K562 (cell line): Measurements from ENCODE around the gene ACP4. TPM values are rescaled to one million over a fixed set of nuclear protein-coding genes. Genes with fewer than 3 reads are reported as not detected.

ENCODE experiments used
- ATAC-seq: fragments of 200-7000 bp; cut with Tn5 transposase; 3 replicates; pipeline ENCODE4 v1.9.1; 2020; ENCODE audit warnings: moderate library complexity
- BruUV-seq: library from RNA; stranded (reverse); fragments of 400-500 nt; replicated peaks from 2 replicates; lab custom pipeline; 2021; lab: Mats Ljungman, UMichigan
- CTCF ChIA-PET: fragments of 300-600 bp; formaldehyde crosslinking; extraction: SDS; loops from one replicate; lab custom pipeline; 2021; ENCODE audit warnings: low intra/inter-chr PET ratio; lab: Yijun Ruan, JAX
- POLR2A ChIA-PET: fragments of 300-600, 350-650 bp; sonication (Branson Sonifier 250); formaldehyde crosslinking; extraction: SDS; loops from one replicate; lab custom pipeline; 2021; ENCODE audit warnings: antibody characterized with exemption, inconsistent platforms; lab: Yijun Ruan, JAX
- DNase-seq, 4 experiments: peaks; one replicate each; pipeline versions ENCODE4 v3.0.0 to v3.0.0-alpha.2; 2011 to 2018; ENCODE audit warnings: low spot score in 3 of 4, mixed read lengths in 3 of 4; ENCODE audit errors: extremely low read depth in 1 of 4
- FAIRE-seq: peaks from 2 replicates; lab custom pipeline; 2011; peaks lifted over from hg19 to GRCh38; lab: Jason Lieb, UNC
- H2AFZ ChIP-seq: 2 replicates; pipeline ENCODE4 v1.6.0; 2011; ENCODE audit warnings: low read depth, low read length, control low read depth, inconsistent platforms
- H3K27ac ChIP-seq: fragments of 200-600 bp; 3 replicates; pipeline ENCODE4 v1.8.0; 2011; ENCODE audit warnings: low read depth, mild to moderate bottlenecking, control low read depth, inconsistent platforms, low read length, moderate library complexity, mixed read lengths; ENCODE audit errors: extremely low read depth
- H3K27me3 ChIP-seq, 2 experiments: fragments of 300-600 bp in 1 of 2; 2 replicates in 1 of 2; 3 replicates in 1 of 2; pipeline versions ENCODE4 v1.6.0 to v1.8.0; 2011; ENCODE audit warnings: inconsistent platforms in 2 of 2, low read length in 2 of 2, mild to moderate bottlenecking in 1 of 2, mixed read lengths in 1 of 2, moderate library complexity in 1 of 2; ENCODE audit not compliant: control insufficient read depth in 2 of 2, insufficient read depth in 2 of 2
- H3K36me3 ChIP-seq: fragments of 300-600 bp; 3 replicates; pipeline ENCODE4 v1.8.0; 2011; ENCODE audit warnings: mild to moderate bottlenecking, low read length, inconsistent platforms; ENCODE audit not compliant: control insufficient read depth, insufficient read depth
- H3K4me1 ChIP-seq, 2 experiments: fragments of 200-600 bp in 1 of 2; replicated peaks in 1 of 2; 2 replicates in 1 of 2; 3 replicates in 1 of 2; pipeline versions ENCODE4 v1.5.1 to v1.8.0; 2011; ENCODE audit warnings: inconsistent platforms in 2 of 2, low read length in 2 of 2, mild to moderate bottlenecking in 1 of 2, mixed read lengths in 1 of 2, moderate library complexity in 1 of 2; ENCODE audit not compliant: control insufficient read depth in 2 of 2, insufficient read depth in 2 of 2
- H3K4me2 ChIP-seq: 2 replicates; pipeline ENCODE4 v1.6.1; 2011; ENCODE audit warnings: low read length, control low read depth, inconsistent platforms, mixed read lengths; ENCODE audit not compliant: insufficient read depth
- H3K4me3 ChIP-seq: fragments of 200-600 bp; sonication (generic), shearing (Covaris generic); 2 replicates; pipeline ENCODE4 v1.5.1; 2016; ENCODE audit warnings: control low read depth, inconsistent platforms
- H3K79me2 ChIP-seq: fragments of 200-600 bp; 3 replicates; pipeline ENCODE4 v1.8.0; 2011; ENCODE audit warnings: low read length, inconsistent platforms; ENCODE audit not compliant: control insufficient read depth, insufficient read depth
- H3K9ac ChIP-seq, 2 experiments: 2 replicates each; pipeline versions ENCODE4 v1.6.0 to v1.6.1; 2011; ENCODE audit warnings: low read depth in 2 of 2, low read length in 2 of 2, control low read depth in 1 of 2, inconsistent platforms in 1 of 2, mild to moderate bottlenecking in 1 of 2, mixed read lengths in 1 of 2; ENCODE audit not compliant: insufficient read depth in 1 of 2
- H3K9me1 ChIP-seq: one replicate; pipeline ENCODE4 v1.6.0; 2011; ENCODE audit warnings: inconsistent platforms, mild to moderate bottlenecking, low read length, moderate library complexity; ENCODE audit not compliant: control insufficient read depth, insufficient read depth
- H3K9me3 ChIP-seq: replicated peaks from 2 replicates; pipeline ENCODE4 v1.5.1; 2011; ENCODE audit warnings: low read depth, low read length, inconsistent platforms; ENCODE audit not compliant: control insufficient read depth, insufficient read depth
- H4K20me1 ChIP-seq: replicated peaks from 2 replicates; pipeline ENCODE4 v1.6.1; 2011; ENCODE audit warnings: low read length, inconsistent platforms, mixed read lengths; ENCODE audit not compliant: control insufficient read depth, insufficient read depth
- DPF2 ChIP-seq: fragments of 450-650 bp; IDR thresholded peaks from 2 replicates; pipeline ENCODE4 v1.6.1; 2016
- ETV1 ChIP-seq: fragments of 450-650 bp; conservative IDR thresholded peaks from 2 replicates; pipeline ENCODE4 v1.6.1; 2016; ENCODE audit warnings: missing genetic modification characterization, control low read depth, low read depth, missing compliant biosample characterization
- EWSR1 ChIP-seq: fragments of 450-650 bp; IDR thresholded peaks from 2 replicates; pipeline ENCODE4 v1.6.1; 2018; ENCODE audit warnings: borderline replicate concordance, mild to moderate bottlenecking, low read depth, moderate library complexity; ENCODE audit not compliant: partially characterized antibody
- NFIC ChIP-seq: fragments of 450-650 bp; IDR thresholded peaks from 2 replicates; pipeline ENCODE4 v1.6.1; 2017; ENCODE audit warnings: mild to moderate bottlenecking, inconsistent platforms
- POLR2AphosphoS5 ChIP-seq: IDR thresholded peaks from 2 replicates; pipeline ENCODE4 v1.6.1; 2011; ENCODE audit warnings: mild to moderate bottlenecking, low read depth, low read length, moderate library complexity; ENCODE audit not compliant: control insufficient read depth, insufficient read depth
- RNF2 ChIP-seq: sonication (generic); IDR thresholded peaks from 2 replicates; pipeline ENCODE4 v1.6.1; 2016
- SAFB ChIP-seq: fragments of 200-400 bp; formaldehyde crosslinking; IDR thresholded peaks from 2 replicates; pipeline ENCODE4 v1.6.1; 2017; ENCODE audit warnings: low read depth, low read length, borderline replicate concordance
- SRF ChIP-seq, 2 experiments: fragments of 250-450, 450-650 bp in 1 of 2; sonication (Bioruptor Pico) in 1 of 2; sonication (generic) in 1 of 2; formaldehyde crosslinking; IDR thresholded peaks; 2 replicates each; pipeline versions ENCODE4 v1.5.0 to v1.5.1; 2020 to 2022; ENCODE audit warnings: mild to moderate bottlenecking in 1 of 2, missing genetic modification reagents in 1 of 2
- STAT5A ChIP-seq: IDR thresholded peaks from 2 replicates; pipeline ENCODE4 v1.6.1; 2012; ENCODE audit warnings: low read length, inconsistent platforms, borderline replicate concordance
- ZNF23 ChIP-seq: fragments of 250-450 bp; sonication (Bioruptor Pico); IDR thresholded peaks from 2 replicates; pipeline ENCODE4 v1.4.0; 2020; ENCODE audit warnings: mild to moderate bottlenecking
- ZNF239 ChIP-seq: fragments of 250-450 bp; sonication (Bioruptor Pico); IDR thresholded peaks from 2 replicates; pipeline ENCODE4 v1.4.0; 2020; ENCODE audit warnings: mild to moderate bottlenecking
- WGBS: fragments of 100-300 bp; shearing (Covaris generic); methylation state at CpG from one replicate; pipeline ENCODE4 v1.1.6; 2016; ENCODE audit warnings: low coverage, mixed read lengths; ENCODE audit not compliant: insufficient coverage; ENCODE audit errors: missing lambda C conversion rate; 5-methylcytosine and 5-hydroxymethylcytosine counted together
- in situ Hi-C: fragments of 300-500 bp; cut with MboI; formaldehyde crosslinking; loops from 4 replicates; pipeline ENCODE4 v1.15.0; 2018; ENCODE audit warnings: inconsistent platforms, mixed read lengths
- intact Hi-C: fragments of 100-400 bp; cut with micrococcal nuclease; formaldehyde crosslinking; loops from 2 replicates; pipeline ENCODE4 v1.14.2; 2022
- polyA plus RNA-seq, 8 experiments: library from polyadenylated mRNA; depleted of rRNA in 4 of 8; stranded (reverse) in 5 of 8; unstranded in 3 of 8; fragments of >200 nt; fragmentation: Nextera tagmentation in 2 of 8; fragmentation: Illumina TruSeq in 1 of 8; extraction: Ambion mirVana in 2 of 8; extraction: Trizol in 1 of 8; gene quantifications; 2 replicates each; pipeline versions ENCODE4 v1.2.1 to v1.2.3, GENCODE V29; 2011 to 2014; ENCODE audit warnings: inconsistent platforms in 1 of 8, missing spikeins in 1 of 8
- total RNA-seq, 7 experiments: library from RNA; depleted of rRNA in 6 of 7; stranded (reverse); fragments of >200 nt in 6 of 7; fragmentation: Illumina TruSeq in 2 of 7; extraction: Trizol in 2 of 7; gene quantifications; 2 replicates each; pipeline versions ENCODE4 v1.2.1 to v1.2.3, GENCODE V29; 2011 to 2021; ENCODE audit warnings: low replicate concordance in 1 of 7
- TF ChIP-seq, protein P1 (sequence below): fragments of 450-650 bp; IDR thresholded peaks from 2 replicates; pipeline ENCODE4 v1.6.1; 2016; ENCODE audit warnings: mild to moderate bottlenecking
- TF ChIP-seq, protein P2 (sequence below): sonication (generic); formaldehyde crosslinking; IDR thresholded peaks from 2 replicates; pipeline ENCODE4 v1.8.0; 2022; ENCODE audit warnings: mild to moderate bottlenecking, missing genetic modification reagents

Gene ACP4
- total and polyA plus RNA-seq, 9 of the 15 experiments (the other 6 are each of a cell fraction or from before 2014, with no cell fraction given), result not detected

DNA sequence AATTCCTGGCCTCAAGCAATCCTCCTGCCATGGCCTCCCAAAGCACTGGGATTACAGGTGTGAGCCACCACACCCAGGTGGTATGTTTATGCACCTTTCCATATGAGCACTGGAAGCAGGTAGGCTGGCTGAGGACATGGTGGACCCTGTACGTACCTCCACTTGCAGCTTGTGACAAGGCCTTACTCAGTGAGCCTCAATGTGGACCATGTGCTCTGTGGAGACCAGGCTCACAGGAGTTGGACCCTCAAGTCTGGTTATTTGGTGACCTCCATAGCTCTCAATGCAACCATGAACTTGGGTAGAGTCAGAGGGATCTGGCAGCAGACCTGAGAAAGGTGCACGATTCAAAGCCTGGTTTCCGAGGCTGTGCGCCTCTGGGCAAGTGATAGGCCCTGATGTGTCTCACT is 5.5 kb downstream of the ACP4 start (continued):
- TF ChIP-seq STAT5A (0 out of 2 replicates have a peak, but pooled peaks have one; percentile 4), ZNF23 (CRISPR knock-in tag) (no peak), POLR2AphosphoS5 (0 out of 2 replicates have a peak, but pooled peaks have one; percentile 3)

DNA sequence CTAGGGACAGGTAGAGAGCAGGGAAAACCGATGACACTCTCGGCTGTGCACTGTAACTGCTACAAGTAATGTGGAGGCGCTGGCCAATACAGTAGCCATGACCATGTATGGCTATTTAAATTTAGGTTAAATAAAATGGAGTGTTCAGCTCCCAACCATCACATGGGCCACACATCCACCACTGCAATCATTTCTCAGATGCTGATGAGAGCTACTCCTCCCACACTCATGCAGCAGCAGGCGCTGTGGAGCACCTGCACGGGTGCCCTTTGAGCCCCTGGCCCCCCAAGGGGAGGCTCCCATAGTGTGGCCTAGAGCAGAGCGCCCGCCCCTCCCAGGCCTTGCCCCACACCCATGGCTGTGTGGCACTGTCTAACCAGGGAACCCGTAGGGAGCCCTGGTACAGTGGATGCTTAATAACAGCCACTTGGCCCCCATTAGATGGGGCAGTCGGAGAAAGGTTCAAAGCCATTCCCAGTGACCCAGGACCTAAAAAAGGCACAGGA is 6.0 kb downstream of the ACP4 start:
- WGBS, result 52% methylated on average over 8 of the region's 9 CpGs
- no peak overlapping the region for H3K4me3 ChIP-seq
- DNase-seq (peak in 3 of 4 experiments; percentile 41 to 61 (median 54)), ATAC-seq (peak; percentile 65), FAIRE-seq (peak; percentile 51)
- H3K9me1 ChIP-seq, result peaks cover 15% of the 10 kb centered on the region
- no peaks in the 10 kb centered on the region for H3K9me3 ChIP-seq
- no peak overlapping the region for H3K4me2 ChIP-seq
- H4K20me1 ChIP-seq, result peaks cover 46% of the 10 kb centered on the region
- peaks cover 9 to 67% of the 10 kb centered on the region in 2 experiments; a peak in 4 of 5 replicates for H3K4me1 ChIP-seq
- H3K79me2 ChIP-seq, result peaks cover 17% of the 10 kb centered on the region
- intact Hi-C loops (no loop called here), in situ Hi-C loops (no loop called here)
- H2AFZ ChIP-seq, result no peak overlapping the region
- POLR2A ChIA-PET, result interaction anchor here (0.6 to 3.7 kb wide), 25 partner anchors 8 to 467 kb away, joined by 3 to 58 read pairs (median 3); partner anchors contain the start of genes KCNC3 and KLK3
- H3K9ac ChIP-seq, result 0 out of 4 replicates have a peak overlapping the region, but pooled peaks of 1 of the 2 experiments have one; percentile 76
- BruUV-seq, result no TSS peak
- no peak overlapping the region for H3K27ac ChIP-seq
- no peaks in the 10 kb centered on the region for H3K27me3 ChIP-seq
- peaks cover 56% of the 10 kb centered on the region for H3K36me3 ChIP-seq
- CTCF ChIA-PET, result no interaction called here
- TF ChIP-seq SRF (CRISPR knock-in tag; IDR thresholded peaks at IDR 0.05) (peak in 1 of 2 experiments; percentile 61; a peak in 3 of 4 replicates), SAFB (no peak), NFIC (peak; percentile 3; the same call in 1 of the 2 replicates), ZNF239 (CRISPR knock-in tag) (no peak), EWSR1 (peak; percentile 43), ETV1 (no peak), RNF2 (no peak), DPF2 (no peak)
- TF ChIP-seq, protein P1, sequence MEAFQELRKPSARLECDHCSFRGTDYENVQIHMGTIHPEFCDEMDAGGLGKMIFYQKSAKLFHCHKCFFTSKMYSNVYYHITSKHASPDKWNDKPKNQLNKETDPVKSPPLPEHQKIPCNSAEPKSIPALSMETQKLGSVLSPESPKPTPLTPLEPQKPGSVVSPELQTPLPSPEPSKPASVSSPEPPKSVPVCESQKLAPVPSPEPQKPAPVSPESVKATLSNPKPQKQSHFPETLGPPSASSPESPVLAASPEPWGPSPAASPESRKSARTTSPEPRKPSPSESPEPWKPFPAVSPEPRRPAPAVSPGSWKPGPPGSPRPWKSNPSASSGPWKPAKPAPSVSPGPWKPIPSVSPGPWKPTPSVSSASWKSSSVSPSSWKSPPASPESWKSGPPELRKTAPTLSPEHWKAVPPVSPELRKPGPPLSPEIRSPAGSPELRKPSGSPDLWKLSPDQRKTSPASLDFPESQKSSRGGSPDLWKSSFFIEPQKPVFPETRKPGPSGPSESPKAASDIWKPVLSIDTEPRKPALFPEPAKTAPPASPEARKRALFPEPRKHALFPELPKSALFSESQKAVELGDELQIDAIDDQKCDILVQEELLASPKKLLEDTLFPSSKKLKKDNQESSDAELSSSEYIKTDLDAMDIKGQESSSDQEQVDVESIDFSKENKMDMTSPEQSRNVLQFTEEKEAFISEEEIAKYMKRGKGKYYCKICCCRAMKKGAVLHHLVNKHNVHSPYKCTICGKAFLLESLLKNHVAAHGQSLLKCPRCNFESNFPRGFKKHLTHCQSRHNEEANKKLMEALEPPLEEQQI, result no peak
- TF ChIP-seq, protein P2, sequence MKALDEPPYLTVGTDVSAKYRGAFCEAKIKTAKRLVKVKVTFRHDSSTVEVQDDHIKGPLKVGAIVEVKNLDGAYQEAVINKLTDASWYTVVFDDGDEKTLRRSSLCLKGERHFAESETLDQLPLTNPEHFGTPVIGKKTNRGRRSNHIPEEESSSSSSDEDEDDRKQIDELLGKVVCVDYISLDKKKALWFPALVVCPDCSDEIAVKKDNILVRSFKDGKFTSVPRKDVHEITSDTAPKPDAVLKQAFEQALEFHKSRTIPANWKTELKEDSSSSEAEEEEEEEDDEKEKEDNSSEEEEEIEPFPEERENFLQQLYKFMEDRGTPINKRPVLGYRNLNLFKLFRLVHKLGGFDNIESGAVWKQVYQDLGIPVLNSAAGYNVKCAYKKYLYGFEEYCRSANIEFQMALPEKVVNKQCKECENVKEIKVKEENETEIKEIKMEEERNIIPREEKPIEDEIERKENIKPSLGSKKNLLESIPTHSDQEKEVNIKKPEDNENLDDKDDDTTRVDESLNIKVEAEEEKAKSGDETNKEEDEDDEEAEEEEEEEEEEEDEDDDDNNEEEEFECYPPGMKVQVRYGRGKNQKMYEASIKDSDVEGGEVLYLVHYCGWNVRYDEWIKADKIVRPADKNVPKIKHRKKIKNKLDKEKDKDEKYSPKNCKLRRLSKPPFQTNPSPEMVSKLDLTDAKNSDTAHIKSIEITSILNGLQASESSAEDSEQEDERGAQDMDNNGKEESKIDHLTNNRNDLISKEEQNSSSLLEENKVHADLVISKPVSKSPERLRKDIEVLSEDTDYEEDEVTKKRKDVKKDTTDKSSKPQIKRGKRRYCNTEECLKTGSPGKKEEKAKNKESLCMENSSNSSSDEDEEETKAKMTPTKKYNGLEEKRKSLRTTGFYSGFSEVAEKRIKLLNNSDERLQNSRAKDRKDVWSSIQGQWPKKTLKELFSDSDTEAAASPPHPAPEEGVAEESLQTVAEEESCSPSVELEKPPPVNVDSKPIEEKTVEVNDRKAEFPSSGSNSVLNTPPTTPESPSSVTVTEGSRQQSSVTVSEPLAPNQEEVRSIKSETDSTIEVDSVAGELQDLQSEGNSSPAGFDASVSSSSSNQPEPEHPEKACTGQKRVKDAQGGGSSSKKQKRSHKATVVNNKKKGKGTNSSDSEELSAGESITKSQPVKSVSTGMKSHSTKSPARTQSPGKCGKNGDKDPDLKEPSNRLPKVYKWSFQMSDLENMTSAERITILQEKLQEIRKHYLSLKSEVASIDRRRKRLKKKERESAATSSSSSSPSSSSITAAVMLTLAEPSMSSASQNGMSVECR (CRISPR knock-in tag), result no peak
